ENCODE data around the gene AGA. TPM values are rescaled to one million over a fixed set of nuclear protein-coding genes. Genes with fewer than 3 reads are reported as not detected.

AGA gene
- total and polyA plus RNA-seq, 2 donors from 2014 or later: 23.0 to 23.6 TPM

GRCh38 chr4:177400030-177400429 lies 42.2 kb downstream of the AGA start:
- FAIRE-seq: no peak
- Histone ChIP-seq H3K9ac (ENCODE audit: low read length in 3 of 3) (no peak overlapping the region), H3K27ac (ENCODE audit: low read depth in 2 of 2, low read length in 2 of 2) (no peak overlapping the region), H3K27me3 (ENCODE audit: control insufficient read depth, insufficient read depth, low read length) (no peaks in the 10 kb centered on the region), H3K36me3 (ENCODE audit: control insufficient read depth in 2 of 3, insufficient read depth in 3 of 3, low read length in 3 of 3) (no peaks in the 10 kb centered on the region), H3K4me1 (ENCODE audit: control insufficient read depth in 2 of 3, insufficient read depth in 2 of 3, low read depth in 1 of 3, low read length in 3 of 3) (peaks cover 0 to 5% (median 2%) of the 10 kb centered on the region in 3 donors), H3K9me3 (ENCODE audit: control insufficient read depth in 2 of 3, insufficient read depth in 1 of 3, low read length in 3 of 3) (no peaks in the 10 kb centered on the region), H3K4me3 (ENCODE audit: low read length in 3 of 3) (no peak overlapping the region)
- TF ChIP-seq, protein P1, sequence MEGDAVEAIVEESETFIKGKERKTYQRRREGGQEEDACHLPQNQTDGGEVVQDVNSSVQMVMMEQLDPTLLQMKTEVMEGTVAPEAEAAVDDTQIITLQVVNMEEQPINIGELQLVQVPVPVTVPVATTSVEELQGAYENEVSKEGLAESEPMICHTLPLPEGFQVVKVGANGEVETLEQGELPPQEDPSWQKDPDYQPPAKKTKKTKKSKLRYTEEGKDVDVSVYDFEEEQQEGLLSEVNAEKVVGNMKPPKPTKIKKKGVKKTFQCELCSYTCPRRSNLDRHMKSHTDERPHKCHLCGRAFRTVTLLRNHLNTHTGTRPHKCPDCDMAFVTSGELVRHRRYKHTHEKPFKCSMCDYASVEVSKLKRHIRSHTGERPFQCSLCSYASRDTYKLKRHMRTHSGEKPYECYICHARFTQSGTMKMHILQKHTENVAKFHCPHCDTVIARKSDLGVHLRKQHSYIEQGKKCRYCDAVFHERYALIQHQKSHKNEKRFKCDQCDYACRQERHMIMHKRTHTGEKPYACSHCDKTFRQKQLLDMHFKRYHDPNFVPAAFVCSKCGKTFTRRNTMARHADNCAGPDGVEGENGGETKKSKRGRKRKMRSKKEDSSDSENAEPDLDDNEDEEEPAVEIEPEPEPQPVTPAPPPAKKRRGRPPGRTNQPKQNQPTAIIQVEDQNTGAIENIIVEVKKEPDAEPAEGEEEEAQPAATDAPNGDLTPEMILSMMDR (IDR thresholded peaks at IDR 0.05; ENCODE audit: borderline replicate concordance, extremely low read depth, insufficient read depth): no peak
- no peak for DNase-seq
- intact Hi-C loops (cut with DNase I): no loop called here

DNA sequence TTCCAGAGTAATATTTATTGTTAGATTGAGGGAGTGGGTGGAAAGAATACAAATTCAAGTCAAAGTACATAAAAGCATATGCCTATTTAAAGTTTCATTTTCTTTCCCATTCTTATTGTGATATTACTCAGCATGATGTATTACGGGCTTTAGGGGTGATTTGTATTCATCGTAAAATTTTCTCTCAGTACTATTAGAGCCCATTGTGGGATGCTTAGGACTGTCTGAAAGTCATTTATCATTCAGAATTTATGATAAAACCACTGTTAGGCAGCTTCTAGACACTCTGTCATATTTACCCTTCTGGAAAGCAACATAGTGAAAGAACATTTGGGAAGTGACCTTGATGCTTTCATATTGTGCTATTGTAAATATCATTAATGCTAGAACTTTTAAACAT lies 45.9 kb downstream of the AGA start:
- intact Hi-C loops (cut with DNase I): no loop called here
- H3K4me1 ChIP-seq (ENCODE audit: control insufficient read depth in 2 of 3, insufficient read depth in 2 of 3, low read depth in 1 of 3, low read length in 3 of 3): no peaks in the 10 kb centered on the region
- no peak overlapping the region for H3K4me3 ChIP-seq (ENCODE audit: low read length in 3 of 3)
- DNase-seq: no peak
- no peak overlapping the region for H3K27ac ChIP-seq (ENCODE audit: low read depth in 2 of 2, low read length in 2 of 2)
- H3K27me3 ChIP-seq (ENCODE audit: control insufficient read depth, insufficient read depth, low read length): no peaks in the 10 kb centered on the region
- H3K9me3 ChIP-seq (ENCODE audit: control insufficient read depth in 2 of 3, insufficient read depth in 1 of 3, low read length in 3 of 3): no peaks in the 10 kb centered on the region
- TF ChIP-seq, protein P1 (IDR thresholded peaks at IDR 0.05; ENCODE audit: borderline replicate concordance, extremely low read depth, insufficient read depth): no peak
- no peak overlapping the region for H3K9ac ChIP-seq (ENCODE audit: low read length in 3 of 3)
- no peak for FAIRE-seq
- no peaks in the 10 kb centered on the region for H3K36me3 ChIP-seq (ENCODE audit: control insufficient read depth in 2 of 3, insufficient read depth in 3 of 3, low read length in 3 of 3)

DNA sequence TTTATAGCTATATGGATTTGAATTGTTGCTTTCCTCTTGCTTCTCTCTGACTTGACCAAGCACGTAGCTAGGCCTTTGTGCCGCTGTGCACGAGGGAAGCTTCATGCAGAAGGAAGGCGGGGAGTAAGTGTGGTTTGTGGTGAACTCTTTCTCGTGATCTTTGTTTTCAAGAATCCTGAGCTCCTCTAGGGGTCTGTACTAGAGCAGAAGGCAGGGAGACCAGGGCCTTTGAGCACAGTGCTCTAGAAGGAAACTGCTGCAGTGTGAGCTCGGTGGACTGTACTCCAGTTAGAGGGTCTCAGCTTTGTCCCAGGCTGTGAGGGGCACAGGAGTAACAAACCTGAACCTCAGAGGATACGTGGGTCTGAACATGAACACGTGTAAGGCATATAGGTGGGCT lies 49.0 kb downstream of the AGA start:
- no peak for DNase-seq
- FAIRE-seq: no peak
- Histone ChIP-seq H3K27ac (ENCODE audit: low read depth in 2 of 2, low read length in 2 of 2) (no peak overlapping the region), H3K9ac (ENCODE audit: low read length in 3 of 3) (no peak overlapping the region), H3K9me3 (ENCODE audit: control insufficient read depth in 2 of 3, insufficient read depth in 1 of 3, low read length in 3 of 3) (no peaks in the 10 kb centered on the region), H3K27me3 (ENCODE audit: control insufficient read depth, insufficient read depth, low read length) (no peaks in the 10 kb centered on the region), H3K4me1 (ENCODE audit: control insufficient read depth in 2 of 3, insufficient read depth in 2 of 3, low read depth in 1 of 3, low read length in 3 of 3) (no peaks in the 10 kb centered on the region), H3K36me3 (ENCODE audit: control insufficient read depth in 2 of 3, insufficient read depth in 3 of 3, low read length in 3 of 3) (no peaks in the 10 kb centered on the region), H3K4me3 (ENCODE audit: low read length in 3 of 3) (no peak overlapping the region)
- TF ChIP-seq, protein P1 (IDR thresholded peaks at IDR 0.05; ENCODE audit: borderline replicate concordance, extremely low read depth, insufficient read depth): no peak
- intact Hi-C loops (cut with DNase I): no loop called here

DNA sequence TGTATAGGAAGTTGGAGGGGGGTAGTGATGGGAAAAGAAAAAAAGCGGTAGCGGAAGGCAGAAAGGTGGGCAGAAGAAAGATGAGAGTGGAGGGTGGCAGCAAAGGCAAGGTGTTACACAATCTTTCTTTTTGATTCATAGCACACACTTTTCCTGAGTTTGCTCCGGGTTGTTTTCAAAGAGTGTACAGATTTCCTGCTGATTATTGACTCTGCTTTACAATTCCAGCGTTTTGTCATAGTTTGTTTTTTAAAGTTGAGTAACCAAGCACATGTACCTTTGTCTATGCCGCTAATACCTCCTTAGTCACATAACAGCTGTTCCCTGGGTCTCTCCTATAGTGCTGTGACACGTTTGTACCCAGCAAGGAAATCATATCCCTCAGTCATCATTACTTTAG lies 50.3 kb downstream of the AGA start:
- no peak overlapping the region for H3K27ac ChIP-seq (ENCODE audit: low read depth in 2 of 2, low read length in 2 of 2)
- DNase-seq: no peak
- no peaks in the 10 kb centered on the region for H3K27me3 ChIP-seq (ENCODE audit: control insufficient read depth, insufficient read depth, low read length)
- TF ChIP-seq, protein P1 (IDR thresholded peaks at IDR 0.05; ENCODE audit: borderline replicate concordance, extremely low read depth, insufficient read depth): no peak
- intact Hi-C loops (cut with DNase I): no loop called here
- H3K36me3 ChIP-seq (ENCODE audit: control insufficient read depth in 2 of 3, insufficient read depth in 3 of 3, low read length in 3 of 3): no peaks in the 10 kb centered on the region
- H3K9ac ChIP-seq (ENCODE audit: low read length in 3 of 3): no peak overlapping the region
- no peaks in the 10 kb centered on the region for H3K4me1 ChIP-seq (ENCODE audit: control insufficient read depth in 2 of 3, insufficient read depth in 2 of 3, low read depth in 1 of 3, low read length in 3 of 3)
- no peak overlapping the region for H3K4me3 ChIP-seq (ENCODE audit: low read length in 3 of 3)
- no peaks in the 10 kb centered on the region for H3K9me3 ChIP-seq (ENCODE audit: control insufficient read depth in 2 of 3, insufficient read depth in 1 of 3, low read length in 3 of 3)
- no peak for FAIRE-seq
